IMR-90 (cell line): ENCODE measurements around the gene FHAD1. TPM values are rescaled to one million over a fixed set of nuclear protein-coding genes. Genes with fewer than 3 reads are reported as not detected.

Experiments
- ATAC-seq: fragments of 200-7000 bp; cut with Tn5 transposase; 2 replicates; pipeline ENCODE4 v1.9.1; 2020; ENCODE audit warnings: low read depth, mild to moderate bottlenecking, moderate library complexity
- BruUV-seq: library from RNA; stranded (reverse); fragments of 400-500 nt; replicated peaks from 2 replicates; lab custom pipeline; 2021; lab: Mats Ljungman, UMichigan
- CTCF ChIA-PET: fragments of 300-600 bp; formaldehyde crosslinking; extraction: SDS; loops from one replicate; lab custom pipeline; 2021; ENCODE audit warnings: antibody characterized with exemption; lab: Yijun Ruan, JAX
- POLR2A ChIA-PET: fragments of 300-600 bp; sonication (Branson Sonifier 250); formaldehyde crosslinking; loops from one replicate; lab custom pipeline; 2022; ENCODE audit warnings: antibody characterized with exemption; ENCODE audit not compliant: unreplicated experiment; lab: Charles Lee
- DNase-seq: peaks from one replicate; pipeline ENCODE4 v3.0.0; 2013
- H2AFZ ChIP-seq: replicated peaks from 2 replicates; pipeline ENCODE3; 2013; ENCODE audit warnings: low read length, mild to moderate bottlenecking; ENCODE audit not compliant: poor library complexity
- H2AK5ac ChIP-seq: 2 replicates; pipeline ENCODE4 v1.6.1; 2013; ENCODE audit warnings: low read depth, low read length, inconsistent platforms
- H2AK9ac ChIP-seq: replicated peaks from 2 replicates; pipeline ENCODE3; 2013; ENCODE audit warnings: mild to moderate bottlenecking, low read depth, low read length, moderate library complexity; ENCODE audit not compliant: poor library complexity
- H2BK120ac ChIP-seq: 2 replicates; pipeline ENCODE4 v1.6.1; 2013; ENCODE audit warnings: low read depth, low read length, inconsistent platforms
- H2BK15ac ChIP-seq: 3 replicates; pipeline ENCODE4 v1.6.1; 2013; ENCODE audit warnings: low read depth, low read length, inconsistent platforms
- H2BK20ac ChIP-seq: 2 replicates; pipeline ENCODE4 v1.6.1; 2013; ENCODE audit warnings: low read depth, mild to moderate bottlenecking, inconsistent platforms, low read length, moderate library complexity
- H2BK5ac ChIP-seq: 2 replicates; pipeline ENCODE4 v1.6.1; 2013; ENCODE audit warnings: mild to moderate bottlenecking, low read depth, low read length, inconsistent platforms; ENCODE audit not compliant: poor library complexity, severe bottlenecking
- H3K14ac ChIP-seq: replicated peaks from 2 replicates; pipeline ENCODE4 v1.6.1; 2013; ENCODE audit warnings: low read depth, low read length, inconsistent platforms
- H3K18ac ChIP-seq: 2 replicates; pipeline ENCODE4 v1.6.1; 2013; ENCODE audit warnings: low read depth, low read length, control low read depth
- H3K23ac ChIP-seq: 2 replicates; pipeline ENCODE4 v1.6.1; 2013; ENCODE audit warnings: low read depth, low read length, inconsistent platforms
- H3K27ac ChIP-seq: 2 replicates; pipeline ENCODE4 v1.5.1; 2013; ENCODE audit warnings: mild to moderate bottlenecking, control low read depth, low read length; ENCODE audit not compliant: insufficient read depth
- H3K27me3 ChIP-seq: 2 replicates; pipeline ENCODE4 v1.6.1; 2013; ENCODE audit warnings: low read length; ENCODE audit not compliant: control insufficient read depth, insufficient read depth
- H3K36me3 ChIP-seq: 2 replicates; pipeline ENCODE4 v1.6.1; 2013; ENCODE audit warnings: low read length, mixed read lengths; ENCODE audit not compliant: control insufficient read depth, insufficient read depth
- H3K4ac ChIP-seq: 2 replicates; pipeline ENCODE4 v1.6.1; 2013; ENCODE audit warnings: low read depth, low read length, inconsistent platforms
- H3K4me1 ChIP-seq: 2 replicates; pipeline ENCODE4 v1.6.1; 2013; ENCODE audit warnings: low read length, mixed read lengths; ENCODE audit not compliant: control insufficient read depth, insufficient read depth
- H3K4me2 ChIP-seq: 2 replicates; pipeline ENCODE4 v1.6.1; 2013; ENCODE audit warnings: low read depth, mild to moderate bottlenecking, control low read depth, low read length, moderate library complexity
- H3K4me3 ChIP-seq: 2 replicates; pipeline ENCODE4 v1.5.1; 2013; ENCODE audit warnings: low read depth, mild to moderate bottlenecking, control low read depth, low read length, moderate library complexity; ENCODE audit not compliant: insufficient read depth
- H3K56ac ChIP-seq: 2 replicates; pipeline ENCODE4 v1.6.1; 2013; ENCODE audit warnings: low read length, inconsistent platforms; ENCODE audit not compliant: insufficient read depth; ENCODE audit errors: extremely low read depth
- H3K79me1 ChIP-seq, 2 experiments: 2 replicates each; pipeline ENCODE4 v1.6.1; 2013; ENCODE audit warnings: low read length in 2 of 2, inconsistent platforms in 1 of 2, low read depth in 1 of 2
- H3K9ac ChIP-seq: 2 replicates; pipeline ENCODE4 v1.6.1; 2013; ENCODE audit warnings: low read depth, low read length, control low read depth
- H3K9me1 ChIP-seq: 2 replicates; pipeline ENCODE4 v1.6.1; 2013; ENCODE audit warnings: low read length, inconsistent platforms; ENCODE audit not compliant: insufficient read depth
- H3K9me3 ChIP-seq: 2 replicates; pipeline ENCODE4 v1.6.1; 2013; ENCODE audit warnings: low read length; ENCODE audit not compliant: control insufficient read depth, insufficient read depth
- H4K20me1 ChIP-seq: 2 replicates; pipeline ENCODE4 v1.6.1; 2013; ENCODE audit warnings: low read length, inconsistent platforms; ENCODE audit not compliant: insufficient read depth
- H4K5ac ChIP-seq: 2 replicates; pipeline ENCODE4 v1.6.1; 2013; ENCODE audit warnings: mild to moderate bottlenecking, low read depth, low read length, control low read depth
- H4K8ac ChIP-seq, 2 experiments: 2 replicates each; pipeline ENCODE4 v1.6.1; 2013; ENCODE audit warnings: low read depth in 2 of 2, low read length in 2 of 2, control low read depth in 1 of 2, inconsistent platforms in 1 of 2
- H4K91ac ChIP-seq: 2 replicates; pipeline ENCODE4 v1.6.1; 2013; ENCODE audit warnings: low read depth, low read length, inconsistent platforms; ENCODE audit not compliant: insufficient read depth
- CEBPB ChIP-seq: IDR thresholded peaks from 2 replicates; pipeline ENCODE4 v1.6.1; 2012; ENCODE audit warnings: low read depth, low read length, improper control_type of control experiment
- MAZ ChIP-seq: IDR thresholded peaks from 2 replicates; pipeline ENCODE4 v1.6.1; 2012; ENCODE audit warnings: low read depth, mild to moderate bottlenecking, low read length, improper control_type of control experiment, moderate library complexity, borderline replicate concordance
- RCOR1 ChIP-seq: IDR thresholded peaks from 2 replicates; pipeline ENCODE4 v1.6.1; 2012; ENCODE audit warnings: mild to moderate bottlenecking, low read length, improper control_type of control experiment; ENCODE audit not compliant: insufficient replicate concordance
- WGBS, 2 experiments: methylation state at CpG; one replicate each; pipeline versions ENCODE4 v1.1.5 to v1.1.7; 2013; ENCODE audit warnings: missing lambda C conversion rate in 2 of 2; ENCODE audit not compliant: insufficient read length in 1 of 2; ENCODE audit errors: extremely low coverage in 2 of 2; 5-methylcytosine and 5-hydroxymethylcytosine counted together
- dilution Hi-C: fragments of 300-500 bp; cut with HindIII; formaldehyde crosslinking; loops from one replicate; pipeline ENCODE4 v1.14.3; 2018; ENCODE audit warnings: low sequenced_read_pairs; ENCODE audit not compliant: unreplicated experiment
- in situ Hi-C: fragments of 300-500 bp; cut with MboI; formaldehyde crosslinking; loops from 3 replicates; pipeline ENCODE4 v1.14.3; 2019; ENCODE audit warnings: low sequenced_read_pairs, inconsistent platforms, mixed read lengths
- intact Hi-C: fragments of 100-400 bp; cut with micrococcal nuclease; formaldehyde crosslinking; loops from 2 replicates; pipeline ENCODE4 v1.10.0; 2022
- polyA plus RNA-seq, 3 experiments: library from polyadenylated mRNA; depleted of rRNA; stranded (reverse); fragments of >200 nt; gene quantifications; 2 replicates each; pipeline ENCODE4 v1.2.3, GENCODE V29; 2012; ENCODE audit warnings: low replicate concordance in 1 of 3
- total RNA-seq: library from RNA; depleted of rRNA; stranded (reverse); fragments of >200 nt; gene quantifications from 2 replicates; pipeline ENCODE4 v1.2.3, GENCODE V29; 2012

Gene FHAD1
- total and polyA plus RNA-seq, 2 of the 4 experiments (the other 2 are of a cell fraction) = not detected

- 43% methylated on average over 2 of the region's 4 CpGs; no CpG with 5 or more reads in 1 of the 2 experiments for WGBS, 2 experiments
- POLR2A ChIA-PET = no interaction called here
- Histone ChIP-seq H4K8ac (peak overlapping the region in 1 of 2 experiments; percentile 60; a peak in 1 of 4 replicates), H4K20me1 (no peaks in the 10 kb centered on the region), H3K4me2 (peak overlapping the region; percentile 2; the same call in 1 of the 2 replicates), H3K27me3 (no peaks in the 10 kb centered on the region; the same call in 1 of the 2 replicates), H2AK5ac (no peak overlapping the region), H3K4me1 (peaks cover 11% of the 10 kb centered on the region), H2AK9ac (no peak overlapping the region), H3K14ac (no peak overlapping the region), H3K9ac (no peak overlapping the region), H3K9me3 (no peaks in the 10 kb centered on the region), H3K9me1 (peaks cover 15% of the 10 kb centered on the region), H3K79me1 (no peaks in the 10 kb centered on the region), H2BK120ac (no peak overlapping the region), H3K4ac (no peak overlapping the region), H2AFZ (no peak overlapping the region), H3K56ac (no peak overlapping the region), H3K4me3 (no peak overlapping the region), H4K91ac (no peak overlapping the region), H4K5ac (no peak overlapping the region), H3K18ac (no peak overlapping the region), H3K36me3 (no peaks in the 10 kb centered on the region), H2BK15ac (no peak overlapping the region), H3K27ac (no peak overlapping the region), H2BK5ac (no peak overlapping the region), H2BK20ac (no peak overlapping the region), H3K23ac (no peak overlapping the region)
- no TSS peak for BruUV-seq
- DNase-seq (peak; percentile 67), ATAC-seq (peak; percentile 91)
- in situ Hi-C loops = no loop called here
- intact Hi-C loops = loop anchor here (2.0 kb wide), 1 partner anchor 76 kb away; the partner anchor contains the start of gene EFHD2
- TF ChIP-seq RCOR1 = no peak
- no peak for TF ChIP-seq MAZ
- TF ChIP-seq CEBPB = 0 out of 2 replicates have a peak, but pooled peaks have one; percentile 3
- dilution Hi-C loops = no loop called here
- CTCF ChIA-PET = interaction anchor here (0.6 to 1.8 kb wide), 3 partner anchors 9 to 166 kb away, joined by 3 to 10 read pairs (median 4); no protein-coding TSS in a partner anchor
Measured at GRCh38 chr1:15332525-15332924, 85.5 kb downstream of the FHAD1 start.
